ENCODE data around the gene IGSF21.

Gene IGSF21

DNA sequence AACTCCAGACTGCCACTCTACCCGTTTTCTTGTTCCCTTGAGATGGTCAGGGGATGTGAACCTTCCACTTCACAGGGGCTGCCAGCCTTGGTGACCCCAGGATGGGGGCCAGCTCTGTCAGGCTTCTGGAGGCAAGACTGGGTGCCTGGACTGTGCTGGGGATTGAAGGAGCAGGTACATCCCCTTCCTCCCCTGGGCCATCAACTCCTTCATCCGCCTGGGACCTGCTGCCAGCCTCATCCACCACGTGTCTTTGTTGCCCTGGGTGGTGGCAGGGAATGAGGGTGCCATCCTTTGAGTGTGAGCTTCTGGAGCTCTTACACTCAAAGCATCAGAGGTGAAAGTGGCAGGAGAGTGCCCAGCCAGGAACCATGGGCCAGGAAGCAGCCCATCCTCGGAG is 139.6 kb downstream of the IGSF21 start:
- TF ChIP-seq POLR2AphosphoS5 (IDR thresholded peaks at IDR 0.05; ENCODE audit: low read depth, low read length) (no peak), PAX5 (IDR thresholded peaks at IDR 0.05; ENCODE audit: insufficient read depth, low read length, severe bottlenecking) (no peak), SPI1 (IDR thresholded peaks at IDR 0.05; ENCODE audit: low read depth, low read length) (no peak), POLR2A (IDR thresholded peaks at IDR 0.05; ENCODE audit: low read depth, low read length) (no peak), POU2F2 (IDR thresholded peaks at IDR 0.05; ENCODE audit: low read depth, low read length) (no peak), TAF1 (IDR thresholded peaks at IDR 0.05; ENCODE audit: low read depth, low read length) (no peak)
- DNase-seq (ENCODE audit: insufficient read length, low spot score) (no peak), FAIRE-seq (no peak)

GRCh38 chr1:18249631-18250030 is 142.0 kb downstream of the IGSF21 start:
- TF ChIP-seq SPI1 (IDR thresholded peaks at IDR 0.05; ENCODE audit: low read depth, low read length) (no peak), POLR2AphosphoS5 (IDR thresholded peaks at IDR 0.05; ENCODE audit: low read depth, low read length) (no peak), POU2F2 (IDR thresholded peaks at IDR 0.05; ENCODE audit: low read depth, low read length) (no peak), PAX5 (IDR thresholded peaks at IDR 0.05; ENCODE audit: insufficient read depth, low read length, severe bottlenecking) (no peak), POLR2A (IDR thresholded peaks at IDR 0.05; ENCODE audit: low read depth, low read length) (no peak), TAF1 (IDR thresholded peaks at IDR 0.05; ENCODE audit: low read depth, low read length) (no peak)
- DNase-seq (ENCODE audit: insufficient read length, low spot score) (no peak), FAIRE-seq (no peak)

- FAIRE-seq (no peak), DNase-seq (ENCODE audit: insufficient read length, low spot score) (no peak)
- TF ChIP-seq POLR2A (IDR thresholded peaks at IDR 0.05; ENCODE audit: low read depth, low read length) (no peak), TAF1 (IDR thresholded peaks at IDR 0.05; ENCODE audit: low read depth, low read length) (no peak), POU2F2 (IDR thresholded peaks at IDR 0.05; ENCODE audit: low read depth, low read length) (no peak), SPI1 (IDR thresholded peaks at IDR 0.05; ENCODE audit: low read depth, low read length) (no peak), PAX5 (IDR thresholded peaks at IDR 0.05; ENCODE audit: insufficient read depth, low read length, severe bottlenecking) (no peak), POLR2AphosphoS5 (IDR thresholded peaks at IDR 0.05; ENCODE audit: low read depth, low read length) (no peak)
Observed at GRCh38 chr1:18253093-18253492, 145.5 kb downstream of the IGSF21 start.

DNA sequence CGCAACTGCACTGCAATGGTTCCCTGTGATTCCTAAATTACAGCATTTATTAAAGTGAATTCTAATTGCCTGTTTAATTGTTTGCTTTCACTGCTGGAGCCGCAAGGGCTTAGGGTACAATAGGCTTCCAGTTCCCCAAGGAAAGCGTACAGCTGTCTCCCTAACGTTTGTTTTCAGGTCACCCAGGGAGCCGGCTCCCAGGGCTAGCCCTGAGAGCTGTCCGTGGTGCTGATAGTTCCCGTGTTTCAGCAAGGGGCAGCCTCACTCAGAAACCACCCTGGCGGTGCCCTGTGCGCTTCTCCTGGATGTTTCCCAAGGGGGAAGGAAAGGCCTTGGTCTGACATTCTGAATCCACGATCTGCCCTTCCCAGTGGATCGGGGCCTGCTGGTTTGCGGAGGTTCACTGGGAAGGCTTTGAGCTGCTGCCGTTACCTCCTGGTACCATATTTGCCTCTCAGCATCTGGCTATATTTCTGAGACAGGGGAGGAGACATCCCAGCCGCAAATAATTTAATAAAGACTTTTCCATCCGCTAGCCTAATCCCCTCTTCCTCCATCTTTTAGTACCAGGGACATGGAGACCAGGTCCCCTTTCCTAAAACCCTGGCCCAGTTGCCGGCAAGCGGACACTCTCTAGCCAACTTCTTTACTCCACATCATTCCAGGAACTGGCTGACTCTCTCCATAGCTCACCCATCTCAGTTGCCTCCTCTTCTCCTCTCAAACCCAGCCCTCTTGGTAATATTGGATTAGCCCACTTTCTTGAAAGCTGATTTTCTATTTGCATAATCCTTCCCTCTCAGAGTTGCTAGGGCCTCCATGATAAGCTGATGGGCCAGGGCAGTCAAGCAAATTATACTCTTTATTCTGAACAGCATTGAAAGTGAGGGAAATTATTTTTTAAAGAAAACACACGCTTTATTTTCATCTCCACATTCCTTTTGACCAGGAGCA is 149.0 kb downstream of the IGSF21 start:
- FAIRE-seq (no peak), DNase-seq (ENCODE audit: insufficient read length, low spot score) (peak; percentile 24)
- no peak for TF ChIP-seq TAF1 (IDR thresholded peaks at IDR 0.05; ENCODE audit: low read depth, low read length)
- no peak for TF ChIP-seq POU2F2 (IDR thresholded peaks at IDR 0.05; ENCODE audit: low read depth, low read length)
- TF ChIP-seq SPI1 (IDR thresholded peaks at IDR 0.05; ENCODE audit: low read depth, low read length), result no peak
- no peak for TF ChIP-seq PAX5 (IDR thresholded peaks at IDR 0.05; ENCODE audit: insufficient read depth, low read length, severe bottlenecking)
- TF ChIP-seq POLR2AphosphoS5 (IDR thresholded peaks at IDR 0.05; ENCODE audit: low read depth, low read length), result no peak
- TF ChIP-seq POLR2A (IDR thresholded peaks at IDR 0.05; ENCODE audit: low read depth, low read length), result no peak

- TF ChIP-seq POLR2AphosphoS5 (IDR thresholded peaks at IDR 0.05; ENCODE audit: low read depth, low read length), result no peak
- TF ChIP-seq POLR2A (IDR thresholded peaks at IDR 0.05; ENCODE audit: low read depth, low read length), result no peak
- TF ChIP-seq SPI1 (IDR thresholded peaks at IDR 0.05; ENCODE audit: low read depth, low read length), result no peak
- no peak for TF ChIP-seq PAX5 (IDR thresholded peaks at IDR 0.05; ENCODE audit: insufficient read depth, low read length, severe bottlenecking)
- TF ChIP-seq POU2F2 (IDR thresholded peaks at IDR 0.05; ENCODE audit: low read depth, low read length), result no peak
- TF ChIP-seq TAF1 (IDR thresholded peaks at IDR 0.05; ENCODE audit: low read depth, low read length), result no peak
- no peak for DNase-seq (ENCODE audit: insufficient read length, low spot score)
- FAIRE-seq, result no peak
Observed at GRCh38 chr1:18257778-18258177, 150.2 kb downstream of the IGSF21 start.

DNA sequence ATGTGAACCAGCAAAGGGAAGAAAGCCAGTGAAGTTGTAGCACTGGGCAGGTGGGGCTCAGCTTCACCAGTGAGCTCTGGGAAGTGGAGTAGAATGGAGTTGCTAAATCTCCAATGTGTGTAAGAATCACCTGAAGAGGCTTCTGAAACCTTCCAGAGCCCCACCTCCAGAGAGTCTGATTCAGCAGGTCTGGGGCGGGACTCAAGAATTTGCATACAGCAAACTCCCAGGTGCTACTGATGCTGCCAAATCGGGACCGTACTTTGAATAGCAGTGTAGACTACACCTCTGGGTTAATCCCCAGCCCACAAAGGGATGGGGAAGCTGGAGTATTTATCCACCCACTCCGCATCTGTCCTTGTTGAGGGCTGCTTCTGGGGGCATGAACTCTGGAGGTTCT is 154.3 kb downstream of the IGSF21 start:
- FAIRE-seq, result no peak
- no peak for DNase-seq (ENCODE audit: insufficient read length, low spot score)
- TF ChIP-seq PAX5 (IDR thresholded peaks at IDR 0.05; ENCODE audit: insufficient read depth, low read length, severe bottlenecking) (no peak), POU2F2 (IDR thresholded peaks at IDR 0.05; ENCODE audit: low read depth, low read length) (no peak), SPI1 (IDR thresholded peaks at IDR 0.05; ENCODE audit: low read depth, low read length) (no peak), POLR2A (IDR thresholded peaks at IDR 0.05; ENCODE audit: low read depth, low read length) (no peak), POLR2AphosphoS5 (IDR thresholded peaks at IDR 0.05; ENCODE audit: low read depth, low read length) (no peak), TAF1 (IDR thresholded peaks at IDR 0.05; ENCODE audit: low read depth, low read length) (no peak)

- FAIRE-seq (no peak), DNase-seq (ENCODE audit: insufficient read length, low spot score) (no peak)
- TF ChIP-seq TAF1 (IDR thresholded peaks at IDR 0.05; ENCODE audit: low read depth, low read length), result no peak
- TF ChIP-seq SPI1 (IDR thresholded peaks at IDR 0.05; ENCODE audit: low read depth, low read length), result no peak
- TF ChIP-seq PAX5 (IDR thresholded peaks at IDR 0.05; ENCODE audit: insufficient read depth, low read length, severe bottlenecking), result no peak
- no peak for TF ChIP-seq POLR2A (IDR thresholded peaks at IDR 0.05; ENCODE audit: low read depth, low read length)
- TF ChIP-seq POU2F2 (IDR thresholded peaks at IDR 0.05; ENCODE audit: low read depth, low read length), result no peak
- TF ChIP-seq POLR2AphosphoS5 (IDR thresholded peaks at IDR 0.05; ENCODE audit: low read depth, low read length), result no peak
Observed at GRCh38 chr1:18262726-18263125, 155.1 kb downstream of the IGSF21 start.

- FAIRE-seq (no peak), DNase-seq (ENCODE audit: insufficient read length, low spot score) (no peak)
- TF ChIP-seq TAF1 (IDR thresholded peaks at IDR 0.05; ENCODE audit: low read depth, low read length), result no peak
- TF ChIP-seq SPI1 (IDR thresholded peaks at IDR 0.05; ENCODE audit: low read depth, low read length), result no peak
- TF ChIP-seq POLR2A (IDR thresholded peaks at IDR 0.05; ENCODE audit: low read depth, low read length), result no peak
- no peak for TF ChIP-seq POLR2AphosphoS5 (IDR thresholded peaks at IDR 0.05; ENCODE audit: low read depth, low read length)
- no peak for TF ChIP-seq POU2F2 (IDR thresholded peaks at IDR 0.05; ENCODE audit: low read depth, low read length)
- no peak for TF ChIP-seq PAX5 (IDR thresholded peaks at IDR 0.05; ENCODE audit: insufficient read depth, low read length, severe bottlenecking)
Observed at GRCh38 chr1:18263547-18264120, 156.0 kb downstream of the IGSF21 start.

- DNase-seq (ENCODE audit: insufficient read length, low spot score) (no peak), FAIRE-seq (no peak)
- no peak for TF ChIP-seq SPI1 (IDR thresholded peaks at IDR 0.05; ENCODE audit: low read depth, low read length)
- TF ChIP-seq POLR2A (IDR thresholded peaks at IDR 0.05; ENCODE audit: low read depth, low read length), result no peak
- no peak for TF ChIP-seq POU2F2 (IDR thresholded peaks at IDR 0.05; ENCODE audit: low read depth, low read length)
- TF ChIP-seq TAF1 (IDR thresholded peaks at IDR 0.05; ENCODE audit: low read depth, low read length), result no peak
- no peak for TF ChIP-seq POLR2AphosphoS5 (IDR thresholded peaks at IDR 0.05; ENCODE audit: low read depth, low read length)
- TF ChIP-seq PAX5 (IDR thresholded peaks at IDR 0.05; ENCODE audit: insufficient read depth, low read length, severe bottlenecking), result no peak
Observed at GRCh38 chr1:18264450-18265039, 156.9 kb downstream of the IGSF21 start.

Measured in GM12891 (cell line).